HUES64 (cell line): ENCODE results near the gene PRKCB.

Experiments
- H3K27ac ChIP-seq: 2 replicates; pipeline ENCODE4 v1.7.0; 2013; ENCODE audit warnings: low read depth, low read length, inconsistent platforms
- H3K27me3 ChIP-seq: 2 replicates; pipeline ENCODE4 v1.6.1; 2013; ENCODE audit warnings: mild to moderate bottlenecking, low read length; ENCODE audit not compliant: insufficient read depth
- H3K36me3 ChIP-seq: 2 replicates; pipeline ENCODE4 v1.6.1; 2013; ENCODE audit warnings: mild to moderate bottlenecking, low read length; ENCODE audit not compliant: insufficient read depth
- H3K4me1 ChIP-seq: 2 replicates; pipeline ENCODE4 v1.6.1; 2013; ENCODE audit warnings: mild to moderate bottlenecking, low read length, moderate library complexity; ENCODE audit not compliant: insufficient read depth
- H3K4me3 ChIP-seq: 2 replicates; pipeline ENCODE4 v1.5.1; 2013; ENCODE audit warnings: mild to moderate bottlenecking, low read length, moderate library complexity
- H3K9ac ChIP-seq: 2 replicates; pipeline ENCODE4 v1.6.1; 2013; ENCODE audit warnings: mild to moderate bottlenecking, low read depth, low read length
- H3K9me3 ChIP-seq: 2 replicates; pipeline ENCODE4 v1.6.1; 2013; ENCODE audit warnings: low read depth, low read length; ENCODE audit not compliant: insufficient read depth
- WGBS: fragments of 150-250, 120-280 bp; methylation state at CpG from one replicate; pipeline ENCODE4 v1.1.7; 2013; ENCODE audit warnings: missing lambda C conversion rate; 5-methylcytosine and 5-hydroxymethylcytosine counted together

PRKCB gene

DNA sequence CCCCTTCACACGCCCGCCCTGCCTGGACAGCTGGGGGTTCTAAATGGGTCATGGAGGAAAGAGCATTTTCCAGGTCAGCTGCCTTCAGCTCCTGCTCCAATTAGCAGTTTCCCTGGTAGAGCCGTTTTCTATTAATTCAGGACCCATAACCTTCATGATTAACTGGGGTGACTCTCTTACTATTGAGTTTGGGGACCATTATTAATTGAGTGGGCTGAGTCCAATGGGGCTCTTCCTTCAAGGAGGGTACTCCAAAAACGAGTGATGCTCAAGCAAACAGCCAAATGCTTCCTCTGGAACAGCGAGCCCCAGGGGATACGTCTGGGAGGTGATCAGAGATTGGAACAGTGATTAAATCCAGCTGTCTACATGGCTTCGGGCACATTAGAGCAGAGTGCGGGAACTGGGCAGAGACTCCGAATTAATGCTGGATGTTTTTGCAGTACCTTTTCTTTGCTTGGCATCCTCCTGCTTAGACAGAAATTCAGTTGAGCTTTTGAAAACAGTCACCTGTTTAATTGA is 352.3 kb downstream of the PRKCB start:
- H3K27ac ChIP-seq, result no peak overlapping the region
- no peak overlapping the region for H3K9ac ChIP-seq
- H3K27me3 ChIP-seq, result no peaks in the 10 kb centered on the region
- H3K9me3 ChIP-seq, result no peaks in the 10 kb centered on the region
- no peaks in the 10 kb centered on the region for H3K36me3 ChIP-seq
- H3K4me3 ChIP-seq, result no peak overlapping the region
- 90% methylated on average over 8 of the region's 9 CpGs for WGBS
- peaks cover 13% of the 10 kb centered on the region; the same call in 1 of the 2 replicates for H3K4me1 ChIP-seq

DNA sequence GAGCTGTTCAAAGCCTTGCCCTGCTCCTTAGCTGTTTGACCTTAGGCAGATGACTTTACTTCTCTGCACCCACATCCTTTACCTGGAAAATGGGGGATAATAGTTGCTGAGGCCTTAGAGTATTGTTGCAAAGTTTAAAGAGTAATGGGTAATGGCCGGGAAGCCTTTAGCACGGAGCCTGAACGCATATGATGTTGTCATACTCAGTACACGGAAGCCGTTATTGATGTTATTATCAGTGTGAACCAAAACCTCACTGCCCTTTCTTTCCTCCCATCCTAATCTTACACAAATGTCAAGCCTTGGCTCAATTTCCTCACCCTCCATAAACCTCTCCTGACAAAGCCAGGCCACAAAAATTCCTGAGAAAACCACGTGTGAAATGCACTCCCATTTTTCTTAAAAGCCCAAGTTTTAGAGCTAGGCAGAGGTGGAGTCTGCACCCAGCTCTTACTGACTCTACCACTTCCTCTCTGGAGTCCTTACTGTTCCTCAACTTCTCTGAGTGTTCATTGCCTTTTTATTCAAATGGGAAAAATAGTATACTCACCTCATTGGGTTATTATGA is 353.1 kb downstream of the PRKCB start:
- H3K36me3 ChIP-seq, result no peaks in the 10 kb centered on the region
- 86% methylated on average over 6 of the region's 6 CpGs for WGBS

DNA sequence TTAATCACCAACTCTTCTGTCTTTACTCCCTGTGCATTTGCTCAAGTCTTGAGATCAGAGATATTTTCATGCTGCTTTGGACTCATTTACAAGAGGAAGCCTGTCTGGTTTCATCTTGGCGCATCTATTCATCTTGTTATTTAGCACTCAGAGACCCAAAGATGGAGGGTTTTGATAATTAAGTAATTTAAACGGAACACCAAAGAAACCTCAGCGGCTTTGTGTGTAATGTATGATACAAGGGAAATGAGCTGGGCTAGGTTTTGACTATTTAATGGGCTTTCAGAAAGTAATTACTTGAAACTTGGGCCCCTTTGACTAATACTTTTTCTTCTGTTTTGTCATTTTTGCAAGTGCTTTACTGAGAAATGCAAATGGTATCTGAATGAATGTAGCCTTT is 354.2 kb downstream of the PRKCB start:
- Histone ChIP-seq H3K9me3 (no peaks in the 10 kb centered on the region), H3K27ac (no peak overlapping the region), H3K4me3 (no peak overlapping the region), H3K4me1 (peaks cover 9% of the 10 kb centered on the region; the same call in 1 of the 2 replicates), H3K9ac (no peak overlapping the region), H3K36me3 (no peaks in the 10 kb centered on the region), H3K27me3 (no peaks in the 10 kb centered on the region)
- WGBS, result 96% methylated on average over 3 of the region's 3 CpGs

More for the DNA sequence above, 353.1 kb downstream of the PRKCB start:
- no peaks in the 10 kb centered on the region for H3K27me3 ChIP-seq
- H3K27ac ChIP-seq, result no peak overlapping the region
- H3K4me3 ChIP-seq, result no peak overlapping the region
- H3K4me1 ChIP-seq, result peaks cover 13% of the 10 kb centered on the region; the same call in 1 of the 2 replicates
- no peak overlapping the region for H3K9ac ChIP-seq
- H3K9me3 ChIP-seq, result no peaks in the 10 kb centered on the region

DNA sequence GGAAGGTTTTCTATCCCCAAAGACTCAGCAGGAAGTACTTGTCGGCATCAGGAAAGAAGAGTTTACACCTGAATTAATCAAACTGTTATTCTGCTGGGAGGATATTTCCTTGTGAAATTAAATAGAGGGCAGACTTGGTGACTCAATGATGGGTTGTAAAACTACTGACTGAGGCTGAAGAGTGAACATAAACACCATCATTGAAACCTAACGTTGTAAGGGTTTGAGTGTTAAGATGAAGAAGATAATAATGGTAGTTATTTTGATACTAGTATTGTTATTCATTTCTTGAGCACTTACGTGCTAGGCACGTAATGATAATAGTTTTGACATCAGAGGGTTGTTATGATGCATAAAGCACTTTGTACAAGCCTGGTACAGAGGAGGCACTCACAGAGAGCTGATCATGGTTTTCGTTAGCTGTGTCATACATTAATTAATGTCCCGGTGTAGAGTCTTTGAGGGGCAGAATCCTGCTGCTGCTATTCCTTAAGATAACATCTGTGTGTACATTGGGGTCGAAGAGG is 356.2 kb downstream of the PRKCB start:
- H3K36me3 ChIP-seq, result no peaks in the 10 kb centered on the region
- H3K27me3 ChIP-seq, result no peaks in the 10 kb centered on the region
- 92% methylated on average over 7 of the region's 7 CpGs for WGBS
- H3K4me3 ChIP-seq, result no peak overlapping the region
- H3K4me1 ChIP-seq, result no peaks in the 10 kb centered on the region
- no peak overlapping the region for H3K9ac ChIP-seq
- no peak overlapping the region for H3K27ac ChIP-seq
- no peaks in the 10 kb centered on the region for H3K9me3 ChIP-seq

DNA sequence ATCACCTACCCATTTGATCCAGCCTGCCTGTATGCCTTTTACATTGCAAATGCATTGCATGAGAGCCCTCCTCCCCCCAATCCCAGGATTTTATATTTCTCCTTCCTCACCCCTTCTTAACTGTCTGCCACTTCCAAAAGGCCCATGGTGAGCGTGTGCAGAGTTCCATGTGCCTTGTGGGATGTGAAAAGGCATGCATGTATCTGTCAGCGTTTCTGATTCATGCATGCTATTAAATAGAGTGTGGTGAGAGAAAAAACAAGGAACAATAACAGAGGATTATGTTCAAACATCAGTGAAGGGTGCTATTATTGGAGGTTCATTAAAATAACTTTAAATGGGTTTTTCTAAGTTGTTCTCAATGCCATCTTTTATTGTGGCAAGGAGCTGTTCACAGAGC is 359.4 kb downstream of the PRKCB start:
- no peaks in the 10 kb centered on the region for H3K27me3 ChIP-seq
- H3K4me1 ChIP-seq, result no peaks in the 10 kb centered on the region
- 88% methylated on average over 2 of the region's 2 CpGs for WGBS
- H3K27ac ChIP-seq, result no peak overlapping the region
- H3K9ac ChIP-seq, result no peak overlapping the region
- no peaks in the 10 kb centered on the region for H3K9me3 ChIP-seq
- no peaks in the 10 kb centered on the region for H3K36me3 ChIP-seq
- no peak overlapping the region for H3K4me3 ChIP-seq

DNA sequence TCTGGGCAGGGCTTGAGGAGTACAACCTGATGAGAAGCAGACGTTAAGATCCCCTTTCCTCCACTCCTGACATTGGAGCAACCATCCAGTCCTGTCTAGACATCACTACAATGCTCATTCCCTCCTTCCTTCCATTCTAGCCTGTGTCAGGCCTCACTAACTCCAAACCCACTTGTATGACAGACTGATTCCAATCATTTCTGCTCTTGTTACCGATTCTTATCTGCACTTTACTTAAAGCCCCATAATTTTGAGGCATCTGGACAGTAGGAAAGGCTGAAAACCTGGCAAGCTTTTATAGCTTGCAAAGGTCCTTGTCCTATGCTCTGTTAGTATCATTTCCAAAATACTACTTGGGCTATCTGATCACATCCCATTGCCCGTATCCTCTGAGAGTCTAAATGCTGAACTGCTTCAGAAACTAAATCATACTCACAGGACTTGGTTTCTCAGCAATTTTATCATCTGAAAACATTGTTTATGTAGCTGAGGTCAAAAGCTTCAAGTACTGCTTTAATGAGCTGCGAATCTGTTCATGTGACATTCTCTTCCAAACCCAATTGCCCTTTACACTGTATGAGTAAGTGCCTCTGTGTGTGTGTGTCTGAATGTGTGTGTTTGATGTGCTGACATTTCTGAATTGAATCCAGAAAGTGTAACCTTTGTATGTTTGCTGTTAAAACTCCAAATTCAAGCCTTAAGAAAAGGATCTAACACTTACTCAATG is 363.2 kb downstream of the PRKCB start:
- WGBS, result 91% methylated on average over 4 of the region's 4 CpGs

DNA sequence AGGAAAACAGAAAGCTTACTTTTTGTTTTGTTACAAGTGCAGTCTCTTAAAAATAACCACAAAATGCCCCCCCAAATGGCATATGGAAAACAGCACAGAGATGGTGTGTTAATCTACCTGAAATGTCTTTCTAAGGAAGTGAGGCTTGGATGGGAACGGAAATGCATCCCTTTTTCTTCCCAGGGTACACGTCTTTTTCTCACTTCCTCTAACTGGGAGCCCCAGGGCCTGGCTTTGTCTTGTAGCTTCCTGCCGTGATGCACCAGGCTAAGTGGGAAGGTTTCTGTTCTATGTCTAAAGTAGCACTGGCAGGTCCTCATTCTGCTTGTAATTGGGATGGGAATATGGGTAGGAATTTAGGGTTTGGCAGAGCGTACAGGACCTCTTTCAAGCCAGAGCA is 367.9 kb downstream of the PRKCB start:
- no peak overlapping the region for H3K9ac ChIP-seq
- WGBS, result 76% methylated on average over 4 of the region's 4 CpGs
- H3K9me3 ChIP-seq, result no peaks in the 10 kb centered on the region
- no peak overlapping the region for H3K27ac ChIP-seq
- H3K4me1 ChIP-seq, result peaks cover 11% of the 10 kb centered on the region
- 0 out of 2 replicates have a peak, but pooled peaks cover 5% of the 10 kb centered on the region for H3K27me3 ChIP-seq
- no peaks in the 10 kb centered on the region for H3K36me3 ChIP-seq
- H3K4me3 ChIP-seq, result no peak overlapping the region

More for the DNA sequence above, 363.2 kb downstream of the PRKCB start:
- no peaks in the 10 kb centered on the region for H3K9me3 ChIP-seq
- no peaks in the 10 kb centered on the region for H3K27me3 ChIP-seq
- H3K9ac ChIP-seq, result no peak overlapping the region
- H3K4me3 ChIP-seq, result no peak overlapping the region
- H3K4me1 ChIP-seq, result no peaks in the 10 kb centered on the region
- H3K27ac ChIP-seq, result no peak overlapping the region
- H3K36me3 ChIP-seq, result no peaks in the 10 kb centered on the region

DNA sequence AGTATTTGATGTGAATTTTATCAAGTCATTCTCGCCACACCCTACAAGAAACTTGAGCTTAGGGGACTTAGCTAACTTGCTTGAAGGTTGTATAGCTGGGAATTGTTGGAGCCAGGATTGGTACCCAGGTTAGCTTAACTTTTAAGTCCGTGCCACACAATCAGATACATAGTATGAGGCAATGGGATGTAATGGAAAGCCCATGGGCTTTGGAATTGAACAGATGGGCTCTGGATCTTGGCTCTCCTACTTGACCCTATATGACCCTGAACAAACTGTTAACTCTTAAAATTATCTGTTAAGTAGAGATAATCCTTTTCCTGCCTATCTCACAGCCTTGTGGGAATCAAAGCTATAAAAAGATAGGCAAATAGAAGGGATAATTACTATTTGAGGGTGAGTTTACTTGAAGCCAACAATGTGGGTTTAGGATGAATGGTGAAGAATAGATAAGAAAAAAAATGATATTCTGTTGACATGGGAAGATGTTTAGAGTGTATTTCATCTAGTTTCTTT is 368.4 kb downstream of the PRKCB start:
- H3K36me3 ChIP-seq, result no peaks in the 10 kb centered on the region
- no peak overlapping the region for H3K4me3 ChIP-seq
- H3K4me1 ChIP-seq, result peaks cover 16% of the 10 kb centered on the region
- H3K27ac ChIP-seq, result no peak overlapping the region
- H3K27me3 ChIP-seq, result 0 out of 2 replicates have a peak, but pooled peaks cover 5% of the 10 kb centered on the region
- no peaks in the 10 kb centered on the region for H3K9me3 ChIP-seq
- H3K9ac ChIP-seq, result no peak overlapping the region
- WGBS, result 100% methylated on average over 2 of the region's 2 CpGs

DNA sequence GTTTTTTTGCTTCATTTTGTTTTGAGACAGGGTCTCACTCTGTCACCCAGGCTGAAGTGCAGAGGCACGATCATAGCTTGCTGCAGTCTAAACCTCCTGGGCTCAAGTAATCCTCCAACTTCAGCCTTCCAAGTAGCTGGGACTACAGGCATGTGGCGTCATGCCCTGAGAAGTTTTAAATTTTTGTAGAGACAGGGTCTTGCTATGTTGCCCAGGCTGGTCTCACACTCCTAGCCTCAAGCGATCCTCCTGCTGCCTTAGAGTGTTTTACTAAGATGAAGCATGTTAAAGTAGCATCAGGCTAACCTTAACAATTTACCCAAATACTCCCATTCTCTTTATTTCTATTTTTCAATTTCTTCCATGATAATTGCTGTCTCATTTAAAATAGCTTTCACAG is 371.1 kb downstream of the PRKCB start:
- Histone ChIP-seq H3K27me3 (0 out of 2 replicates have a peak, but pooled peaks cover 5% of the 10 kb centered on the region), H3K27ac (no peak overlapping the region), H3K9ac (no peak overlapping the region), H3K36me3 (no peaks in the 10 kb centered on the region), H3K4me3 (no peak overlapping the region), H3K9me3 (no peaks in the 10 kb centered on the region), H3K4me1 (peaks cover 16% of the 10 kb centered on the region)
- WGBS, result 77% methylated on average over 3 of the region's 3 CpGs

DNA sequence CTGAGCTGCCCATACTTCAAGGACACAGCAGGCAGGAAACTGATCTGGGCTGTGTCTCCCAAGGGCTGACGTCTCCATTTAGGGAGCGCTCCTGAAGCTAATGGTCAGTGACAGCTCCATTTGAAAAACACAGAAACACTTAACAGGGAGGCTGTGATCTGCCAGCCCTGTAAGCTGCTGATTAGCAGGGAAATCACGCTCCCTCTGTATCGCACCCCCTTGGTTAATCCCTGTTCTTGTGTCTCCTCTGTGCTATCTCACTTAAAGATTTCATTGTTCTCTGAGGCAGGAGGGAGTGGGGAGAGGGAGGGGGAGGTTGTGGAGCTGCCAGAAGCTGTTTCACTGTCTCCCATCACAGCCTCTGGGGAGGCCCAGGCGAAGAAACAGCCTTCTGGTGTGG is 372.9 kb downstream of the PRKCB start:
- Histone ChIP-seq H3K27ac (peak overlapping the region; percentile 11; the same call in 1 of the 2 replicates), H3K4me1 (peaks cover 16% of the 10 kb centered on the region), H3K27me3 (0 out of 2 replicates have a peak, but pooled peaks cover 5% of the 10 kb centered on the region), H3K36me3 (no peaks in the 10 kb centered on the region), H3K9me3 (no peaks in the 10 kb centered on the region), H3K9ac (no peak overlapping the region), H3K4me3 (no peak overlapping the region)
- WGBS, result 21% methylated on average over 5 of the region's 5 CpGs

DNA sequence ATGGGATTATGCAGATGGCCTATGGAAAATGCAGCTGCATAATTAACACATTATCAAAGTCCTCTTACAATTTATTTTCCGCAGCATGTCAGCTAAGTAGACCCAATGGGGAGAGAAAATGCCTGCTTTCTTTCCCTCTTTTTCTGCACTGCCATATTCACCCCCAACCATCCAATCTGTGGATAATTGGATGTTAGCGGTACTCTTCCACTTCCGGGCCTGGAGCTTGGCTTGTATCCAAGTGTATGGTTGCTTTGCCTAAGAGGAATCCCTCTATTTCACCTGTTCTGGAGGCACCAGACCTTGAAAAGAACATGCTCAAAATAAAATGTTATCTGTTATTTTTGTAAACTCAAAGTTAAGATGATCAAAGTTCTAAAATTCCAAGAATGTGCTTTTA is 379.2 kb downstream of the PRKCB start:
- Histone ChIP-seq H3K27ac (no peak overlapping the region), H3K4me1 (peaks cover 17% of the 10 kb centered on the region), H3K9ac (no peak overlapping the region), H3K9me3 (no peaks in the 10 kb centered on the region), H3K36me3 (no peaks in the 10 kb centered on the region), H3K4me3 (no peak overlapping the region), H3K27me3 (0 out of 2 replicates have a peak, but pooled peaks cover 3% of the 10 kb centered on the region)
- 100% methylated on average over 3 of the region's 3 CpGs for WGBS
